Ishikawa (cell line): ENCODE results near the gene BCO2.

ENCODE experiments used
- CEBPB ChIP-seq: IDR thresholded peaks from 2 replicates; pipeline ENCODE4 v1.6.1; 2012
- EP300 ChIP-seq: IDR thresholded peaks from 2 replicates; pipeline ENCODE4 v1.6.1; 2012; ENCODE audit warnings: borderline replicate concordance
- FOXM1 ChIP-seq: IDR thresholded peaks from 2 replicates; pipeline ENCODE4 v1.6.1; 2012; ENCODE audit warnings: low read depth, borderline replicate concordance
- NFIC ChIP-seq: IDR thresholded peaks from 2 replicates; pipeline ENCODE4 v1.6.1; 2012
- RAD21 ChIP-seq: IDR thresholded peaks from 2 replicates; pipeline ENCODE4 v1.6.1; 2012; ENCODE audit warnings: low read depth
- TCF12 ChIP-seq: IDR thresholded peaks from 2 replicates; pipeline ENCODE4 v1.6.1; 2012; ENCODE audit warnings: low read depth
- TEAD4 ChIP-seq: IDR thresholded peaks from 2 replicates; pipeline ENCODE4 v1.6.1; 2012
- ZBTB7A ChIP-seq: IDR thresholded peaks from 2 replicates; pipeline ENCODE4 v1.6.1; 2012; ENCODE audit warnings: low read depth
- TF ChIP-seq, protein P1 (sequence below): IDR thresholded peaks from 2 replicates; pipeline ENCODE4 v1.6.1; 2012
- TF ChIP-seq, protein P2 (sequence below): IDR thresholded peaks from 2 replicates; pipeline ENCODE4 v1.6.1; 2012
- TF ChIP-seq, protein P3 (sequence below): IDR thresholded peaks from 2 replicates; pipeline ENCODE4 v1.6.1; 2012; ENCODE audit warnings: low read depth, mild to moderate bottlenecking

DNA sequence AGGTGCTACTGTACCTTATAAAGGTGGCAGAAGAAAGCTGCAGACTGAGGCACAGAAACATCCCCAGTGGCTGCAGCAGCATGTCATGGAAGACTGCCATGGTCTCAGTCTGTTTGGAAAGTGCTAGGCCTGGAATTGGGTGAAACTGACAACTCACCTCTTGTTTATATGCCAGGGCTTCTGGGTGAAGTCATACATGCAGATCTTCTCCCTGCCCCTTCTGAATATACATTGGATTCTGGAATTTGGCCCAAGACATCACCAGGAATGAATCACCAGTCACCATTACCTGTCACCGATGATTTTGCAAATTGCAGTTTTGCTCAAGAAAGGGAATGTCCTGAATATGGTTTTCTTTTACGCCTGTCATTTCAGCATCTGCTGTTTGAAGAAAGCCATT lies 85.2 kb downstream of the BCO2 start, which contains the start of gene PLET1:
- TF ChIP-seq, protein P1, sequence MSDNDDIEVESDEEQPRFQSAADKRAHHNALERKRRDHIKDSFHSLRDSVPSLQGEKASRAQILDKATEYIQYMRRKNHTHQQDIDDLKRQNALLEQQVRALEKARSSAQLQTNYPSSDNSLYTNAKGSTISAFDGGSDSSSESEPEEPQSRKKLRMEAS, result no peak
- TF ChIP-seq, protein P2, sequence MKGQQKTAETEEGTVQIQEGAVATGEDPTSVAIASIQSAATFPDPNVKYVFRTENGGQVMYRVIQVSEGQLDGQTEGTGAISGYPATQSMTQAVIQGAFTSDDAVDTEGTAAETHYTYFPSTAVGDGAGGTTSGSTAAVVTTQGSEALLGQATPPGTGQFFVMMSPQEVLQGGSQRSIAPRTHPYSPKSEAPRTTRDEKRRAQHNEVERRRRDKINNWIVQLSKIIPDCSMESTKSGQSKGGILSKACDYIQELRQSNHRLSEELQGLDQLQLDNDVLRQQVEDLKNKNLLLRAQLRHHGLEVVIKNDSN, result no peak
- TF ChIP-seq, protein P3, sequence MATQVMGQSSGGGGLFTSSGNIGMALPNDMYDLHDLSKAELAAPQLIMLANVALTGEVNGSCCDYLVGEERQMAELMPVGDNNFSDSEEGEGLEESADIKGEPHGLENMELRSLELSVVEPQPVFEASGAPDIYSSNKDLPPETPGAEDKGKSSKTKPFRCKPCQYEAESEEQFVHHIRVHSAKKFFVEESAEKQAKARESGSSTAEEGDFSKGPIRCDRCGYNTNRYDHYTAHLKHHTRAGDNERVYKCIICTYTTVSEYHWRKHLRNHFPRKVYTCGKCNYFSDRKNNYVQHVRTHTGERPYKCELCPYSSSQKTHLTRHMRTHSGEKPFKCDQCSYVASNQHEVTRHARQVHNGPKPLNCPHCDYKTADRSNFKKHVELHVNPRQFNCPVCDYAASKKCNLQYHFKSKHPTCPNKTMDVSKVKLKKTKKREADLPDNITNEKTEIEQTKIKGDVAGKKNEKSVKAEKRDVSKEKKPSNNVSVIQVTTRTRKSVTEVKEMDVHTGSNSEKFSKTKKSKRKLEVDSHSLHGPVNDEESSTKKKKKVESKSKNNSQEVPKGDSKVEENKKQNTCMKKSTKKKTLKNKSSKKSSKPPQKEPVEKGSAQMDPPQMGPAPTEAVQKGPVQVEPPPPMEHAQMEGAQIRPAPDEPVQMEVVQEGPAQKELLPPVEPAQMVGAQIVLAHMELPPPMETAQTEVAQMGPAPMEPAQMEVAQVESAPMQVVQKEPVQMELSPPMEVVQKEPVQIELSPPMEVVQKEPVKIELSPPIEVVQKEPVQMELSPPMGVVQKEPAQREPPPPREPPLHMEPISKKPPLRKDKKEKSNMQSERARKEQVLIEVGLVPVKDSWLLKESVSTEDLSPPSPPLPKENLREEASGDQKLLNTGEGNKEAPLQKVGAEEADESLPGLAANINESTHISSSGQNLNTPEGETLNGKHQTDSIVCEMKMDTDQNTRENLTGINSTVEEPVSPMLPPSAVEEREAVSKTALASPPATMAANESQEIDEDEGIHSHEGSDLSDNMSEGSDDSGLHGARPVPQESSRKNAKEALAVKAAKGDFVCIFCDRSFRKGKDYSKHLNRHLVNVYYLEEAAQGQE, result no peak
- no peak for TF ChIP-seq EP300
- no peak for TF ChIP-seq NFIC
- TF ChIP-seq TEAD4, result no peak
- TF ChIP-seq CEBPB, result no peak
- TF ChIP-seq RAD21, result no peak
- TF ChIP-seq TCF12, result no peak
- TF ChIP-seq ZBTB7A, result no peak
- TF ChIP-seq FOXM1, result no peak
